ENCODE data around the gene CAMTA1.

CAMTA1 gene

GRCh38 chr1:7224644-7225043, 439.4 kb downstream of the CAMTA1 start:
- no peak overlapping the region for H3K4me3 ChIP-seq (ENCODE audit: control insufficient read depth, low read depth, low read length)
- TF ChIP-seq CTCF (conservative IDR thresholded peaks at IDR 0.05; ENCODE audit: control insufficient read depth, insufficient read depth, low read depth, low read length) = peak; percentile 8
- peak; percentile 26 for DNase-seq (ENCODE audit: low read depth)

- TF ChIP-seq CTCF (conservative IDR thresholded peaks at IDR 0.05; ENCODE audit: control insufficient read depth, insufficient read depth, low read depth, low read length) = no peak
- H3K4me3 ChIP-seq (ENCODE audit: control insufficient read depth, low read depth, low read length) = no peak overlapping the region
- no peak for DNase-seq (ENCODE audit: low read depth)
Observed at GRCh38 chr1:7225711-7226505, 440.7 kb downstream of the CAMTA1 start.

- H3K4me3 ChIP-seq (ENCODE audit: control insufficient read depth, low read depth, low read length) = no peak overlapping the region
- no peak for TF ChIP-seq CTCF (conservative IDR thresholded peaks at IDR 0.05; ENCODE audit: control insufficient read depth, insufficient read depth, low read depth, low read length)
- no peak for DNase-seq (ENCODE audit: low read depth)
Observed at GRCh38 chr1:7227654-7228053, 442.4 kb downstream of the CAMTA1 start.

- no peak for DNase-seq (ENCODE audit: low read depth)
- TF ChIP-seq CTCF (conservative IDR thresholded peaks at IDR 0.05; ENCODE audit: control insufficient read depth, insufficient read depth, low read depth, low read length) = no peak
- H3K4me3 ChIP-seq (ENCODE audit: control insufficient read depth, low read depth, low read length) = no peak overlapping the region
Observed at GRCh38 chr1:7228252-7228961, 443.2 kb downstream of the CAMTA1 start.

GRCh38 chr1:7229186-7229585, 443.9 kb downstream of the CAMTA1 start:
- DNase-seq (ENCODE audit: low read depth) = no peak
- TF ChIP-seq CTCF (conservative IDR thresholded peaks at IDR 0.05; ENCODE audit: control insufficient read depth, insufficient read depth, low read depth, low read length) = no peak
- H3K4me3 ChIP-seq (ENCODE audit: control insufficient read depth, low read depth, low read length) = no peak overlapping the region

- peak; percentile 81 for DNase-seq (ENCODE audit: low read depth)
- no peak overlapping the region for H3K4me3 ChIP-seq (ENCODE audit: control insufficient read depth, low read depth, low read length)
- TF ChIP-seq CTCF (conservative IDR thresholded peaks at IDR 0.05; ENCODE audit: control insufficient read depth, insufficient read depth, low read depth, low read length) = no peak
Observed at GRCh38 chr1:7229696-7230631, 444.7 kb downstream of the CAMTA1 start.

Data from fibroblast of mammary gland (primary cell).